ENCODE data around the gene OXLD1. TPM values are rescaled to one million over a fixed set of nuclear protein-coding genes. Genes with fewer than 3 reads are reported as not detected.
A peak's percentile ranks its signal among the peaks of the same experiment; 100 is the strongest.

The OXLD1 gene
- total RNA-seq, 4 donors from 2014 or later: 33.5 to 68.3 (median 48.2) TPM

DNA sequence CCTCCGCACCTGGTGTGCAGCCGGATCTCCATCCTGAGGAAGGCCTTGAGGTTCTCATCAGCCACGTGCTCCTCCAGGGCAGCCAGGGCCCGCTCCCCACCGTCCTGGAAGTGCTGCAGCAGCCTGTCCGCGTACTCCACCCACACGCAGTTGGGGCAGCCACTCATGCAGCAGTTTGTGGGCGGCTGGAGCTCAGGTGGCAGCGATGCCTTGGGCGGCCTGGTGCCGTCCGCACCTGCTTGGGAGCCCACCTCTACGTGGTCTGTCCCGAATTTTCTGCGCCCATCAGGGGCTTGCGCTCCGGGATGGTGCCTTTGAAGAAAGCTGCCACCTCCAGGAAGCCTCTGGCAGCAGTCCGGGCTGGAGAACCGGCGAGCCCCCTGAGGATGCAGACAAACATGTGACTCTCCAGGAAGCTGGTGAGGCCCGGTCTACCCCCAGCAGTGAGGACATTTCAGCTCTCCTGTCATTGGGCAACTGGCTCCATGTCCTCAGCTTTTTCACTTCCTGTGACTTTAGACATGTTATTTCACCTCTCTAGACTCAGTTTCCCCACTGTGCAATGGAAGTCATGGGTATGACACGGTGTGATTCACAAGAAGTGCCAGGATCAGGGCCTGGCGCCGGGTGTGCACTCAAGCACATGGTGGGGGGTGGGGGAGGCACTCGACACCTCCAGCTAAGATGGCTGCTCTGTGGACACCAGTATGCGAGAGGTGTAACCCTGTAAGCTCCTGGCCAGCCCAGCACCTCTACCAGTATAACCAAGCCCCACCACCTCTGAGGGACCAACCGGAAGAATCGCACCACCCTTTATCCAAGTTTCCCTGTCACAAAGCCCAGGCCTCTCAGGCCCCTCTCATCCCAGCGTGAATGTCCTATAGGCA is 957 bp downstream of the OXLD1 start:
- no peak for TF ChIP-seq POLR2A (IDR thresholded peaks at IDR 0.05)
- TF ChIP-seq, protein P1, sequence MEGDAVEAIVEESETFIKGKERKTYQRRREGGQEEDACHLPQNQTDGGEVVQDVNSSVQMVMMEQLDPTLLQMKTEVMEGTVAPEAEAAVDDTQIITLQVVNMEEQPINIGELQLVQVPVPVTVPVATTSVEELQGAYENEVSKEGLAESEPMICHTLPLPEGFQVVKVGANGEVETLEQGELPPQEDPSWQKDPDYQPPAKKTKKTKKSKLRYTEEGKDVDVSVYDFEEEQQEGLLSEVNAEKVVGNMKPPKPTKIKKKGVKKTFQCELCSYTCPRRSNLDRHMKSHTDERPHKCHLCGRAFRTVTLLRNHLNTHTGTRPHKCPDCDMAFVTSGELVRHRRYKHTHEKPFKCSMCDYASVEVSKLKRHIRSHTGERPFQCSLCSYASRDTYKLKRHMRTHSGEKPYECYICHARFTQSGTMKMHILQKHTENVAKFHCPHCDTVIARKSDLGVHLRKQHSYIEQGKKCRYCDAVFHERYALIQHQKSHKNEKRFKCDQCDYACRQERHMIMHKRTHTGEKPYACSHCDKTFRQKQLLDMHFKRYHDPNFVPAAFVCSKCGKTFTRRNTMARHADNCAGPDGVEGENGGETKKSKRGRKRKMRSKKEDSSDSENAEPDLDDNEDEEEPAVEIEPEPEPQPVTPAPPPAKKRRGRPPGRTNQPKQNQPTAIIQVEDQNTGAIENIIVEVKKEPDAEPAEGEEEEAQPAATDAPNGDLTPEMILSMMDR (IDR thresholded peaks at IDR 0.05): no peak
- 56 to 60% methylated on average over 24 to 30 of the region's 30 CpGs for WGBS, 2 donors
- no peak for DNase-seq (ENCODE audit: low spot score in 2 of 2)
- intact Hi-C loops (cut with DNase I; ENCODE audit: low total_unique reads): no loop called here
- H3K4me3 ChIP-seq (ENCODE audit: low read depth, poor library complexity, severe bottlenecking): peak overlapping the region; percentile 91

DNA sequence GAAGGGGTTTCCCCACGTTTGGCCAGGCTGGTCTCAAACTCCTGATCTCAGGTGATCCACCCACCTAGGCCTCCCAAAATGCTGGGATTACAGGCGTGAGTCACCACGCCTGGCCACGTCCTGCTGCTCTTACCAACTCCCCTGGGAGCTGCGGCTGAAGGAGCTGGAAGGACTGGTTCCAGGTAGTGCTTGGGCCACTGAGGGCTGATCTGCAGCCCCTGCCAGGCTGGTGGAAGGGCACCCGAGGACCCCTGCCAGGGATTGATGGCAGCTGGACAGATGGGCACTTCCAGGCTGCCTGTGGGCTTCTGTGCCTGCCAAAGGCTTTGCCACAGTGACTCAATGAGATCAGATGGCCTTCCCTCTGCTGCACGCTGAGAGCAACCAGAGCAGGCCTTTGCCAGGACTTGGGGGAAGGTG is 2.3 kb downstream of the OXLD1 start:
- WGBS, 2 donors: 69 to 71% methylated on average over 6 to 7 of the region's 7 CpGs
- no peak overlapping the region for H3K4me3 ChIP-seq (ENCODE audit: low read depth, poor library complexity, severe bottlenecking)
- no peak for DNase-seq (ENCODE audit: low spot score in 2 of 2)
- no peak for TF ChIP-seq POLR2A (IDR thresholded peaks at IDR 0.05)
- TF ChIP-seq, protein P1 (IDR thresholded peaks at IDR 0.05): no peak
- intact Hi-C loops (cut with DNase I; ENCODE audit: low total_unique reads): no loop called here

DNA sequence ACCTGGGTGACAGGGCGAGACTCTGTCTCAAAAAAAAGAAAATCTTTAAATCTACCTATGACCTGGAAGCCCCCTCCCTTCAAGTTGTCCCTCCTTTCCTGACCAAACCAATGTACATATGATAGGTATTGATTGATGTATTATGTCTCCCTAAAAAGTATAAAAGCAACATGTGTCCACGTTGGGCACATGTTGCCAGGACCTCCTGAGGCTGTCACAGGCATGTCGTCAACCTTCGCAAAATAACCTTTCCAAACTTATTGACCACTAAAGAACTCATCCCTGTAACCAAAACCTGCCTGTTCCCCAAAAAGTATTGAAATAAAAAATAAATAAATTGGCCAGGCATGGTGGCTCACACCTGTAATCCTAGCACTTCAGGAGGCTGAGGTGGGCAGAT is 4.4 kb downstream of the OXLD1 start:
- WGBS, 2 donors: 90 to 94% methylated on average over 4 of the region's 4 CpGs
- H3K4me3 ChIP-seq (ENCODE audit: low read depth, poor library complexity, severe bottlenecking): no peak overlapping the region
- intact Hi-C loops (cut with DNase I; ENCODE audit: low total_unique reads): no loop called here
- TF ChIP-seq POLR2A (IDR thresholded peaks at IDR 0.05): no peak
- TF ChIP-seq, protein P1 (IDR thresholded peaks at IDR 0.05): no peak
- no peak for DNase-seq (ENCODE audit: low spot score in 2 of 2)

DNA sequence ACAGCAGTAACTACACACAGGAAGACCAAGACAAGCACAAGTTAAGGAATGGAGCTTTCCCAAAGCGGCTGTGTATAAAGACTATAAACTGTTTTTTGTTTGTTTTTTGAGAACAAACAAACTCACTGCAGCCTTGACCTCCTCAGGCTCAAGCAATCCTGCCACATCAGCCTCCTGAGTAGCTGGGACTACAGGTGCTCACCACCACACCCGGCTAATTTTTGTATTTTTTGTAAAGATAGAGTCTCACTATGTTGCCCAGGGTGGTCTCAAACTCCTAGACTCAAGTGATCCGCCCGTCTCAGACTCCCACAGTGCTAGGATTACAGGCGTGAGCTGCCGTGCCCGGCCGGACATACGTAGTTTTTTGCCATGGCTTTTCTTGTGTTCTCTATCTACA is 6.0 kb downstream of the OXLD1 start:
- 91 to 95% methylated on average over 9 of the region's 9 CpGs for WGBS, 2 donors
- intact Hi-C loops (cut with DNase I; ENCODE audit: low total_unique reads): no loop called here
- no peak for DNase-seq (ENCODE audit: low spot score in 2 of 2)
- H3K4me3 ChIP-seq (ENCODE audit: low read depth, poor library complexity, severe bottlenecking): no peak overlapping the region
- no peak for TF ChIP-seq POLR2A (IDR thresholded peaks at IDR 0.05)
- TF ChIP-seq, protein P1 (IDR thresholded peaks at IDR 0.05): no peak

DNA sequence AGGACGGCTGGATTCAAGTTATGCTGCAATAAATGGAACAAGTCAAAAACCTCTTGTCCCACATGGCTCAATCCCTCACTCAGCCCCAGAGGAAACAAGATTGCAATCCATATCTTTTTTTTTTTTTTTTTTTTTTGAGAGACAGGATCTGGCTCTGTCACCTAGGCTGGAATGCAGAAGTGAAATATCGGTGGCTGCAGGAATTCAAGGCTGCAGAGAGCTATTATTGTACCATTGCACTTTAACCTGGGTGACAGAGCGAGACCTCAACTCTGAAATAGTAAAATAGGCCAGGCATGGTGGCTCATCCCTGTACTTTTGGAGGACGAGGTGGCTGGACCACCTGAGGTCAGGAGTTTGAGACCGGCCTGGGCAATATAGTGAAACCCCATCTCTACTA is 7.4 kb downstream of the OXLD1 start:
- TF ChIP-seq, protein P1 (IDR thresholded peaks at IDR 0.05): no peak
- TF ChIP-seq POLR2A (IDR thresholded peaks at IDR 0.05): no peak
- intact Hi-C loops (cut with DNase I; ENCODE audit: low total_unique reads): no loop called here

More for the DNA sequence above, 7.4 kb downstream of the OXLD1 start:
- DNase-seq (ENCODE audit: low spot score in 2 of 2): no peak
- H3K4me3 ChIP-seq (ENCODE audit: low read depth, poor library complexity, severe bottlenecking): no peak overlapping the region
- WGBS, 2 donors: 64 to 69% methylated on average over 5 of the region's 5 CpGs

All from lower leg skin (tissue), 4 donors.